Stimulated activated CD4-positive, alpha-beta T cell treated with anti-CD3 and anti-CD28 coated beads, Interleukin-1b, Interleukin-23, amount 100 ng/mL, for 24 hours (primary cell): Measurements from ENCODE around the gene SNAPC4.
"Not testable (repeated sequence)": the region's sequence is repeated elsewhere in the genome, so short reads cannot be mapped to it uniquely, and the experiment has no call there.

Experiments
- DNase-seq, 4 experiments: peaks; one replicate each; pipeline ENCODE4 v3.0.0-alpha.2; 2020; ENCODE audit warnings: low read depth in 4 of 4, low spot score in 1 of 4

SNAPC4 gene

DNA sequence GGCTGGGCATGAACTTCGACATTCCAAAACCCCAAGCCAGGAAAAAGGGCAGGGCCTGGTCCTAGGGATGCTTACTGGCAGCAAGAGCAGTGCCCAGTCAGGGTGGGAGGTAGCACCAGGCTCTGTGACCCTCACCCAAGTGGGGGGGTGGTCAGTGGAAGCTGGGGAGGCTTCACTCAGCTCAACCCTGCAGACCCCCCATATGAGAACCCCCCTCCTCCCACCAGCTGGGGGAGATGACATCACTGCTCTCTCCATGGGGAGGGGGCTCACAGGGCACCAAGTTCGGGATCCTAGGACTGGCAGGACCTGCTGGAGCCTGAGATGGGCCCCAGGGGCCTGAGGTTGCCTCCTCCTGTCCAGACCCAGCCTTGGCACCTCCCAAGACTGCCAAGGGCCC is 41.1 kb downstream of the SNAPC4 start:
- DNase-seq: no peak

DNA sequence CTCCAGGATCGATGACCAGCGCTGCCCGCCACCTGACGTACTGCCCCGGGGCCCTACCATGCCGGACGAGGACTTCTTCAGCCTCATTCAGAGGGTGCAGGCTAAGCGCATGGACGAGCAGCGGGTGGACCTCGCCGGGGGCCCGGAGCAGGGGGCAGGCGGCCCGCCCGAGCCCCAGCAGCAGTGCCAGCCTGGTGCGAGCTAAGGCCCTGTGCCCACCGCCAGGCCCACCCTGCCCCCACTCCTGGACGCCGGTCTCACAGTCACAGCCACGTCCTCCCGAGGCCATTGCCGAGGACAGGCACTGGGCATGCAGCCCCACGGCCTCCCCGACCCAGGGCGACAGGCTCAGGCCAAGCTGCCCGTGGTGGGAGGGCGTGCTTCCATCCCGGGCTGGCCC is 42.0 kb downstream of the SNAPC4 start:
- no peak for DNase-seq

DNA sequence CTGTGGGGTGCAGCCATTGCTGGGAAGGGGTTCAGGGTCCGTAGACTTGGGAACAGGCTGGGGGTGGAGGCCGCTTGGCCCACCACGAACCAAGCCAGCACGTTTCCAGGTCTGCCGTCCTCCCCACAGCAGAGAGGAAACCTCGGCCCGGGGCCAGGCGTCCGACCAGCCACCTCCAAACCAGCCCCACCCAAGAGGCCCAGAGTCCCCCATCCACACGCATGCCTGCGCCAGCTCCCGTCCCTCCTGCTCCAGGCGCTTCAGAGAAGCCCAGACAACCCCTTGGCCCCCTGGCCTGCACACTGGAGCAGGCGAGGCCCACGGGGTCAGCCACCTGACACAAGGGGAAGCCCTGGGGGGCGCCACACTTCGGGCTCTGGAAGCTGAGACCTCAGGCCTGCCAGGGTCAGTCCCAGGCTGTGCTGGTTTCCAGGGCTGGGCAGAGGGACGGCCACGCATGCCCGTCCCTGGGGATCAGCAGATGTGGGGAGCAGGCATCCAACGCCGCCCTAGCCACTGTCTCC is 42.7 kb downstream of the SNAPC4 start:
- no peak for DNase-seq

DNA sequence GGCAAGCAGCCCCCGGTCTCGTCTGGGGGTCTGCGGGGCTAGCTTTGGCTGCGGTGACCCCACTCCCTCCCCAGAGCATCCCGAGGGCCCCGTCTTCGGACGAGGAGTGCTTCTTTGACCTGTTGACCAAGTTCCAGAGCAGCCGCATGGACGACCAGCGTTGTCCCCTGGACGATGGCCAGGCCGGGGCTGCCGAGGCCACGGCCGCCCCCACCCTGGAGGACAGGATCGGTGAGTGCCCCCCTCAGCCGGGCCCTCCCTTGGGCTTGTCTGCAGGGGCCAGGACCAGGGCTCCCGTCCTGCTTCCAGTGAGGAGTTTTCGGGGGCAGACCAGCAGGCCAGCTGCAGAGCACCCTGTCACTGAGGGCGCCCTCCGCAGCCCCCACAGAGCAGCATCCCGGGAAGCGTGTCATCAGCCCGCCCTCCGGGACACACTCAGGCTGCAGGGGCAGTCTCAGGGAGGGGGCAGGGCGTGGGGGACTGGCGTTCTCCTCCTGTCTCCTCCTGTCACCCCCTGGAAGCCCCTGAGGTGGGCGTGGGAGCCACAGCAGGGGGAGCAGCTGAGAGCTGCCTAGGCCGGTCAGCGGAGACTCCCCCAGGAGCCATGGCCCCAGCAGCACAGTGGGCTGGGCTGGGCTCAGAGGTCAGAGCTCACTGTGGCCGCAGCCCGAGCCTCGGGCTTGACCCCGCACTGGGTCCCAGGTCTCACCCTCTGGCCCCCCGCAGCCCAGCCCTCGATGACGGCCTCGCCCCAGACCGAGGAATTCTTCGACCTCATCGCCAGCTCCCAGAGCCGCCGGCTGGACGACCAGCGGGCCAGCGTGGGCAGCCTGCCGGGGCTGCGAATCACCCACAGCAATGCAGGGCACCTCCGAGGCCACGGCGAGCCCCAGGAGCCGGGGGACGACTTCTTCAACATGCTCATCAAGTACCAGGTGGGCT is 44.1 kb downstream of the SNAPC4 start:
- DNase-seq: no peak

DNA sequence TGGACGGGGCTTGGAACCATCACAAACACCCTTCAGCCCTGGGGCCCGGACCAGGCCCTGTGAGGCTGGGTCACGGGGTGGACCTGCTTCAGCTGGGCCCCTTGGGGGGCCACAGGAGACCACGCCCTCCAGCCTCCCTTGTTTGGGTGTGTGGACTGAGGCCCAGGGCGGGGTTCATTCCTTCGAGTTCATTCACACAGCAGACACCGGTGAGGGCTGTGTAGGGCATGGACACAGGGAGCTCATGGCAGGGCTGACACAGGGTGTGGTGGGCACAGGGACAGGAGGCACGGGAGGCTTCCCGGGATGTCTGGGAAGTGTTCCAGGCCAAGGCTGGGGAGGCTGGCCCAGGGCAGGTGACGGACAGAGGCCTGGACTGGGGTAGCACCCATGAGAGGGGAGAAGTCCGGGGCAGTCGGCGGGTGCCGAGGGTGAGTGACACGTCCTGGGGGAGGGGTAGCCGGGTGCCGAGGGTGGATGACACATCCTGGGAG is 45.3 kb downstream of the SNAPC4 start:
- DNase-seq: no peak

DNA sequence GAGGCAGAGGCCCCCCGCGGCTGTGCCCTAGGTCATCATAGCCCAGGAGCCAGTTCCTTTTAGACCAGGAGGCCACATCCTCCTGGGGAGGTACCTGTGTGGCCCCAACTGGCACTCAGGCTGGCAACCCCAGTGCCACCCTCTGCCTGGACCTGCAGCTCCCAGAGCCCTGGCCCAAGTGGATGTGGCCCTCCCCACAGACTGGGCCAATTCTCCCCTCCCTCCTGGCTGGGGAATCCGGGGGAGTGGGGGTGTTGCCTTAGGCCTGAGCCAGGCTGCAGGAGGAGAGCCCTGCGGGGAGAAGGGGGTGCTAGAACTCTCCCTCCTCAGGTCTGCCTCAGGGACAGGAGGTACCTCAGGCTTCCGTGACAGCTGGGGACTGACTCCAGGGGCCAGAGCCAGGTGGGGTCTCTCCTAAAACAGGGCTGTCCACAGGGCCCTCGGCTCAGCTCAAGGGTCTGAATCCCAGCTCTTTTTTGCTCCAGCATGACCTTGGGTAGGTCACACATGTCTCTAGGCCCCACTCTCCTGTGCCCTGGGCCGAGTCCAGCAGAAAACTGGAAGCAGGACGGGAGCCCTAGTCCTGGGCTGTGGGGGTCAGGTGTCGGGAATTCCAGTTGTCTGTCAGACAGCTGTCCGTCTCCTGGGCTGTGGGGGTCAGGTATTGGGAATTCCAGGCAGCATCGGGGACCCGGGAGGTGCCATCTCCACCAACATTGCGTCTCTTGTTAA is 46.0 kb downstream of the SNAPC4 start:
- no peak for DNase-seq

DNA sequence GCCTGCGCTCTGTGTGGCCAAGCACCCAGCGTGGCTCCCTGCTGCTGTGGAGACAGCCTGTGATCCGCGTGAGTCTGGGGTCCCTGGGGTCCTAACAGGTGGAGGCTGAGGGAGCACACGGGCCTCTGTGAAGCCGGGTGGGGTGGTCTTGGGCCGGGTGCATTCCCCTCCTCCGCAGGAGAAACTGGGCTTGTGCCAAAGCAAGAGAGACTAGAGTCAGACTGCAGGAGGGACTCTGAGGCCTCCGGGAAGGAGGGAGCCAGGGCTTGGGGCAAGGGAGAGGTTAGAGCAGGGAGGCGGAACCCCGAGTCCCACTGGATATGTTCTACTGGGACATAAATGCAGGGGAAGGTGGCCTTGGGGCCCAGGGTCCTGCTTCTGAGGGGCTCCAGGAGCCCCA is 46.9 kb downstream of the SNAPC4 start:
- DNase-seq: no peak

DNA sequence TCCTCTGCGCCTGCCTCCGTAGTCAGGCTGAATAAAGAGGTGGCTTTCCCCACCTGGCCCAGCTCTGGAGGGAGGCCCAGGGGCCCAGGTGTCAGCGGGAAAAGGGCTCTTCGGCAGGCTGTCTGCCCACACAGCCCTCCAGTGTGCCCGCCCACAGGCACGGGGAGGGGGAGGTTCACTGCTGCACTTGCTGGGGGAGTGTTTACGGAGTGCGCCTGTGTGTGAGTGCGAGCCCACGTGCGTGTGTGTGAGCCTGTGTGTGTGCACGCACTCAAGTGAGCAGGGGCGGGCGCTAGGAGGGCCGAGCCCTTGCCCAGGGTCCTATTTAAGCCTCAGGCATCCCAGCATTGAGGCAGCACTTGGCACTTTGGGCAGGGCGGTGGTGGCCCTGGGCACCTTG is 47.3 kb downstream of the SNAPC4 start:
- no peak for DNase-seq

DNA sequence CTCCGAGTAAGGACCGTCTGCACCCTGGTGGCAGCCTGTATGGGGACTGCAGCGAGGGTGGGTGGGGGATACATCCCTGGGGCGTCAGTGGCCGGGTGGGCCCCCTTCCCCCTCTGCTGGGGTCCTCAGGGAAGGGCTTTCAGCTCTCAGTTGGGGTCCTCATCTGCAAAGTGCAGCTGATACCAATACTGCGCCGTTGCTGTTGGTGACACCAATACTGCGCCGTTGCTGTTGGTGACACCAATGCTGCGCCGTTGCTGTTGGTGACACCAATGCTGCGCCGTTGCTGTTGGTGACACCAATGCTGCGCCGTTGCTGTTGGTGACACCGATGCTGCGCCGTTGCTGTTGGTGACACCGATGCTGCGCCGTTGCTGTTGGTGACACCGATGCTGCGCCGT is 48.1 kb downstream of the SNAPC4 start:
- DNase-seq: not testable (repeated sequence)

DNA sequence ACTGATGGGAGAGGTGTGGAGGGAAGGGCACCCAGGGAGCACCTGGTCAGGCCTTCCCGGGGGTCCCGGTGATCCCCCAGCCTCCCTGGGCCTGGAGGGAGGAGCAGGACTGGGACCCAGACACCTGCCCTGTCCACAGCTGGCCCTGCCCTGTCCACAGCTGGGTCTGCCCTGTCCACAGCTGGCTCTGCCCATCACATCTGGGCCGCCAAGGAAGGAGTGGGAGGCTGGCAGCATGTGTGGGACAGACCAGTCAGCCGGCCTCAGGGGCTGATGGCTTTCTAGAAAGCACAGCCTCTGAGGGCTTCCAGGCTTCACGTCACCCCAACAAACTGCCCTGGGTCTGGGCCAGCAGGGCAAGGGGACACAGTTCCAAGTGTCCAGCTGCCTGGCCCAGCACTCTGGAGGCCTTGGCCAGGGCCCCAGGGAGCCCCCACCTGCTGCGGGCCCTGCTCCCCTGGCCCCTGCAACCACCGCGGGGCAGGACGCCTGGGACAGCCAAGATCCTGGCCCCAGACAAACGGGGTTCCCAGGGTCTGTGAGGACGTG is 48.6 kb downstream of the SNAPC4 start:
- DNase-seq: no peak
